Measurements from ENCODE around the gene TSPAN11. TPM values are rescaled to one million over a fixed set of nuclear protein-coding genes. Genes with fewer than 3 reads are reported as not detected.

The TSPAN11 gene
- total and polyA plus RNA-seq, 4 donors = 1.4 to 12.1 (median 3.9) TPM

- Histone ChIP-seq H3K4me3 (no peak overlapping the region), H3K4me1 (ENCODE audit: control insufficient read depth in 5 of 5, insufficient read depth in 5 of 5, low read length in 5 of 5) (peaks cover 0 to 4% (median 0%) of the 10 kb centered on the region in 5 donors), H3K9me3 (ENCODE audit: control insufficient read depth in 4 of 4, insufficient read depth in 3 of 4, low read length in 3 of 4) (peaks cover 0 to under 1% (median 0%) of the 10 kb centered on the region in 4 donors), H3K36me3 (ENCODE audit: control insufficient read depth in 4 of 4, insufficient read depth in 4 of 4, low read length in 4 of 4) (no peaks in the 10 kb centered on the region), H3K27ac (ENCODE audit: low read depth in 1 of 2, low read length in 1 of 2) (no peak overlapping the region), H3K27me3 (ENCODE audit: control insufficient read depth in 3 of 3, insufficient read depth in 3 of 3, low read length in 2 of 3) (no peaks in the 10 kb centered on the region), H3K9ac (ENCODE audit: insufficient read depth in 1 of 2, low read length in 2 of 2) (no peak overlapping the region)
- 66 to 82% methylated on average over 4 of the region's 4 CpGs for WGBS, 2 donors
- ATAC-seq (ENCODE audit: insufficient read depth, low FRiP score) (no peak), DNase-seq (no peak)
- TF ChIP-seq, protein P1, sequence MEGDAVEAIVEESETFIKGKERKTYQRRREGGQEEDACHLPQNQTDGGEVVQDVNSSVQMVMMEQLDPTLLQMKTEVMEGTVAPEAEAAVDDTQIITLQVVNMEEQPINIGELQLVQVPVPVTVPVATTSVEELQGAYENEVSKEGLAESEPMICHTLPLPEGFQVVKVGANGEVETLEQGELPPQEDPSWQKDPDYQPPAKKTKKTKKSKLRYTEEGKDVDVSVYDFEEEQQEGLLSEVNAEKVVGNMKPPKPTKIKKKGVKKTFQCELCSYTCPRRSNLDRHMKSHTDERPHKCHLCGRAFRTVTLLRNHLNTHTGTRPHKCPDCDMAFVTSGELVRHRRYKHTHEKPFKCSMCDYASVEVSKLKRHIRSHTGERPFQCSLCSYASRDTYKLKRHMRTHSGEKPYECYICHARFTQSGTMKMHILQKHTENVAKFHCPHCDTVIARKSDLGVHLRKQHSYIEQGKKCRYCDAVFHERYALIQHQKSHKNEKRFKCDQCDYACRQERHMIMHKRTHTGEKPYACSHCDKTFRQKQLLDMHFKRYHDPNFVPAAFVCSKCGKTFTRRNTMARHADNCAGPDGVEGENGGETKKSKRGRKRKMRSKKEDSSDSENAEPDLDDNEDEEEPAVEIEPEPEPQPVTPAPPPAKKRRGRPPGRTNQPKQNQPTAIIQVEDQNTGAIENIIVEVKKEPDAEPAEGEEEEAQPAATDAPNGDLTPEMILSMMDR (IDR thresholded peaks at IDR 0.05; ENCODE audit: control extremely low read depth, extremely low read depth) = no peak
These were observed 105.4 kb downstream of the TSPAN11 start for GRCh38 chr12:31031951-31032335.

GRCh38 chr12:31033146-31033545 is 106.6 kb downstream of the TSPAN11 start:
- Histone ChIP-seq H3K4me1 (ENCODE audit: control insufficient read depth in 5 of 5, insufficient read depth in 5 of 5, low read length in 5 of 5) (peaks cover 0 to 4% (median 0%) of the 10 kb centered on the region in 5 donors), H3K36me3 (ENCODE audit: control insufficient read depth in 4 of 4, insufficient read depth in 4 of 4, low read length in 4 of 4) (no peaks in the 10 kb centered on the region), H3K27me3 (ENCODE audit: control insufficient read depth in 3 of 3, insufficient read depth in 3 of 3, low read length in 2 of 3) (no peaks in the 10 kb centered on the region), H3K4me3 (no peak overlapping the region), H3K27ac (ENCODE audit: low read depth in 1 of 2, low read length in 1 of 2) (no peak overlapping the region), H3K9me3 (ENCODE audit: control insufficient read depth in 4 of 4, insufficient read depth in 3 of 4, low read length in 3 of 4) (no peaks in the 10 kb centered on the region), H3K9ac (ENCODE audit: insufficient read depth in 1 of 2, low read length in 2 of 2) (no peak overlapping the region)
- TF ChIP-seq, protein P1 (IDR thresholded peaks at IDR 0.05; ENCODE audit: control extremely low read depth, extremely low read depth) = no peak
- WGBS, 2 donors = 68 to 71% methylated on average over 3 of the region's 3 CpGs
- ATAC-seq (ENCODE audit: insufficient read depth, low FRiP score) = no peak
- DNase-seq = no peak

GRCh38 chr12:31033681-31034080 is 107.1 kb downstream of the TSPAN11 start:
- Histone ChIP-seq H3K4me3 (no peak overlapping the region), H3K9ac (ENCODE audit: insufficient read depth in 1 of 2, low read length in 2 of 2) (no peak overlapping the region), H3K4me1 (ENCODE audit: control insufficient read depth in 5 of 5, insufficient read depth in 5 of 5, low read length in 5 of 5) (peaks cover 0 to 4% (median 0%) of the 10 kb centered on the region in 5 donors), H3K9me3 (ENCODE audit: control insufficient read depth in 4 of 4, insufficient read depth in 3 of 4, low read length in 3 of 4) (no peaks in the 10 kb centered on the region), H3K27me3 (ENCODE audit: control insufficient read depth in 3 of 3, insufficient read depth in 3 of 3, low read length in 2 of 3) (no peaks in the 10 kb centered on the region), H3K27ac (ENCODE audit: low read depth in 1 of 2, low read length in 1 of 2) (no peak overlapping the region), H3K36me3 (ENCODE audit: control insufficient read depth in 4 of 4, insufficient read depth in 4 of 4, low read length in 4 of 4) (no peaks in the 10 kb centered on the region)
- TF ChIP-seq, protein P1 (IDR thresholded peaks at IDR 0.05; ENCODE audit: control extremely low read depth, extremely low read depth) = no peak
- DNase-seq (no peak), ATAC-seq (ENCODE audit: insufficient read depth, low FRiP score) (no peak)
- WGBS, 2 donors = 91 to 94% methylated on average over 6 of the region's 6 CpGs

DNA sequence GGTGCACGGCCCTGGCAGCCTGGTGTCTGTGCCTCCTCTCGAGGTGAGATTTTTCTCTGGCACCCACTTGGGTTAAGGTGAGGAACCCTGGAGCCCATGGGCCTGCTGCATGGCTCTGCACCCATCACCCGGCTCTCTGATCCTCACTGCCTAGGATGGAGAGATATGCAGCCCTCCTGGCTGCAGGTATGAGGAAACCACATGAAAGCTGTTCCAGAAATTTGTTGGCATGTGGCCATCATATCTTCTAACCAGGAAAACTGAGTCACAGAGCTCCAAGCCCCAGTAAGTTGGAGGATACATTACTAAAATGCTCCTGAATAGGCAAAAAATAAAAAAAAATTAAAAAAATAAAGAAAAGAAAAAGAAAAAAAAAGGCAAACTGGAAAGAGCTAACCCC is 107.8 kb downstream of the TSPAN11 start:
- Histone ChIP-seq H3K9ac (ENCODE audit: insufficient read depth in 1 of 2, low read length in 2 of 2) (no peak overlapping the region), H3K27ac (ENCODE audit: low read depth in 1 of 2, low read length in 1 of 2) (no peak overlapping the region), H3K4me1 (ENCODE audit: control insufficient read depth in 5 of 5, insufficient read depth in 5 of 5, low read length in 5 of 5) (peaks cover 0 to 4% (median 0%) of the 10 kb centered on the region in 5 donors), H3K4me3 (no peak overlapping the region), H3K27me3 (ENCODE audit: control insufficient read depth in 3 of 3, insufficient read depth in 3 of 3, low read length in 2 of 3) (no peaks in the 10 kb centered on the region), H3K36me3 (ENCODE audit: control insufficient read depth in 4 of 4, insufficient read depth in 4 of 4, low read length in 4 of 4) (no peaks in the 10 kb centered on the region), H3K9me3 (ENCODE audit: control insufficient read depth in 4 of 4, insufficient read depth in 3 of 4, low read length in 3 of 4) (no peaks in the 10 kb centered on the region)
- TF ChIP-seq, protein P1 (IDR thresholded peaks at IDR 0.05; ENCODE audit: control extremely low read depth, extremely low read depth) = no peak
- WGBS, 2 donors = 88 to 91% methylated on average over 3 of the region's 3 CpGs
- no peak for ATAC-seq (ENCODE audit: insufficient read depth, low FRiP score)
- no peak for DNase-seq

Data from lung (tissue), 12 donors.